Esophagus squamous epithelium (tissue), 4 donors: Measurements from ENCODE around the gene SH3RF1.

ENCODE experiments used
- POLR2A ChIP-seq, 4 donors: fragments of 450-650 bp; IDR thresholded peaks; one replicate each; pipeline ENCODE4 v1.6.1; 2017; ENCODE audit warnings: antibody characterized with exemption in 4 of 4, mild to moderate bottlenecking in 4 of 4, moderate library complexity in 3 of 4
- TF ChIP-seq, protein P1 (sequence below), 6 experiments: fragments of 450-650 bp in 4 of 6; fragments of 200-600 bp in 2 of 6; sonication (generic) in 2 of 6; IDR thresholded peaks; one replicate each; pipeline ENCODE4 v1.5.1; 2016 to 2019; ENCODE audit warnings: antibody characterized with exemption in 6 of 6, mild to moderate bottlenecking in 4 of 6, moderate library complexity in 4 of 6

DNA sequence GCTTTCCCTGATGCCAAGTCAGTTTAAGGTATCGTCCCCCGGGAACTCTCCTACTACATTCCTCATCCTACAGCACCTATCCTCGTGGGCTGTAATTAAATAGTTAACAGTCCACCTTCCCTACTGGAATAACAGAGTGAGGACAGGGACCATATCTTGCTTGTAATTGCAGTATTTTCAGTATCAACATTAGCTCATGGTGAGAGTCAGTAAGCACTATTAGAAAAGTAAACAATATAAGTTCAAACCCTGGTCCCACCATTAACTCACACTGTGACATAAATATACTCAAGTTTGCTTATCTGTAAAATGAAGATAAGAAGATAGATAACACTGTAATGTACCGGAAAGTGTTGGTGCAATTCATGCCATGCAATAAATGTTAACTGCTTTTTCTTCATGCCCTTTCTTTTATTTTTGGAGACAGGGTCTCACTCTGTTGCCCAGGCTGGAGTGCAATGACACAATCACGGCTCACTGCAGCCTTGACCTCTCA is 61.3 kb downstream of the SH3RF1 start:
- TF ChIP-seq, protein P1, sequence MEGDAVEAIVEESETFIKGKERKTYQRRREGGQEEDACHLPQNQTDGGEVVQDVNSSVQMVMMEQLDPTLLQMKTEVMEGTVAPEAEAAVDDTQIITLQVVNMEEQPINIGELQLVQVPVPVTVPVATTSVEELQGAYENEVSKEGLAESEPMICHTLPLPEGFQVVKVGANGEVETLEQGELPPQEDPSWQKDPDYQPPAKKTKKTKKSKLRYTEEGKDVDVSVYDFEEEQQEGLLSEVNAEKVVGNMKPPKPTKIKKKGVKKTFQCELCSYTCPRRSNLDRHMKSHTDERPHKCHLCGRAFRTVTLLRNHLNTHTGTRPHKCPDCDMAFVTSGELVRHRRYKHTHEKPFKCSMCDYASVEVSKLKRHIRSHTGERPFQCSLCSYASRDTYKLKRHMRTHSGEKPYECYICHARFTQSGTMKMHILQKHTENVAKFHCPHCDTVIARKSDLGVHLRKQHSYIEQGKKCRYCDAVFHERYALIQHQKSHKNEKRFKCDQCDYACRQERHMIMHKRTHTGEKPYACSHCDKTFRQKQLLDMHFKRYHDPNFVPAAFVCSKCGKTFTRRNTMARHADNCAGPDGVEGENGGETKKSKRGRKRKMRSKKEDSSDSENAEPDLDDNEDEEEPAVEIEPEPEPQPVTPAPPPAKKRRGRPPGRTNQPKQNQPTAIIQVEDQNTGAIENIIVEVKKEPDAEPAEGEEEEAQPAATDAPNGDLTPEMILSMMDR (IDR thresholded peaks at IDR 0.05), result no peak
- TF ChIP-seq POLR2A (IDR thresholded peaks at IDR 0.05), result no peak
